ENCODE data around the gene NGEF.
A peak's percentile ranks its signal among the peaks of the same experiment; 100 is the strongest.
"Not testable (repeated sequence)": the region's sequence is repeated elsewhere in the genome, so short reads cannot be mapped to it uniquely, and the experiment has no call there.

The NGEF gene

GRCh38 chr2:232866104-232866503 lies 147.0 kb downstream of the NGEF start:
- no peak for DNase-seq

GRCh38 chr2:232865165-232865564 lies 147.9 kb downstream of the NGEF start:
- DNase-seq, result no peak

GRCh38 chr2:232863996-232864395 lies 149.1 kb downstream of the NGEF start:
- DNase-seq, result no peak

- DNase-seq, result no peak
Measured at GRCh38 chr2:232861353-232861752, 151.7 kb downstream of the NGEF start.

GRCh38 chr2:232860593-232861241 lies 152.3 kb downstream of the NGEF start:
- no peak for DNase-seq

- DNase-seq, result no peak
Measured at GRCh38 chr2:232859385-232859916, 153.6 kb downstream of the NGEF start.

- DNase-seq, result no peak
Measured at GRCh38 chr2:232857158-232857563, 155.9 kb downstream of the NGEF start.

- DNase-seq, result no peak
Measured at GRCh38 chr2:232854082-232854481, 159.0 kb downstream of the NGEF start.

- no peak for DNase-seq
Measured at GRCh38 chr2:232852676-232853075, 160.4 kb downstream of the NGEF start.

- not testable (repeated sequence) for DNase-seq
Measured at GRCh38 chr2:232852081-232852480, 161.0 kb downstream of the NGEF start.

GRCh38 chr2:232850039-232850438 lies 163.0 kb downstream of the NGEF start:
- no peak for DNase-seq

GRCh38 chr2:232846055-232846454 lies 167.0 kb downstream of the NGEF start:
- DNase-seq, result no peak

GRCh38 chr2:232843834-232844233 lies 169.2 kb downstream of the NGEF start:
- DNase-seq, result no peak

- DNase-seq, result no peak
Measured at GRCh38 chr2:232842689-232843088, 170.4 kb downstream of the NGEF start.

GRCh38 chr2:232839411-232840079 lies 173.5 kb downstream of the NGEF start:
- DNase-seq, result no peak

GRCh38 chr2:232838406-232838874 lies 174.6 kb downstream of the NGEF start:
- DNase-seq, result peak; percentile 68

- DNase-seq, result no peak
Measured at GRCh38 chr2:232836934-232837333, 176.1 kb downstream of the NGEF start.

- DNase-seq, result no peak
Measured at GRCh38 chr2:232835687-232836208, 177.3 kb downstream of the NGEF start.

GRCh38 chr2:232833830-232834229 lies 179.2 kb downstream of the NGEF start:
- DNase-seq, result no peak

- no peak for DNase-seq
Measured at GRCh38 chr2:232831496-232831895, 181.6 kb downstream of the NGEF start.

- DNase-seq, result no peak
Measured at GRCh38 chr2:232829988-232830387, 183.1 kb downstream of the NGEF start.
